22Rv1 (cell line): Measurements from ENCODE around the gene MFN2.

Experiments
- H3K27ac ChIP-seq: fragments of 450-650 bp; 2 replicates; pipeline ENCODE4 v1.5.1; 2017
- CTCF ChIP-seq: fragments of 450-650 bp; IDR thresholded peaks from 2 replicates; pipeline ENCODE4 v1.5.1; 2017; ENCODE audit warnings: mild to moderate bottlenecking
- ZFX ChIP-seq: fragments of 450-650 bp; IDR thresholded peaks from 2 replicates; pipeline ENCODE4 v1.6.1; 2017; ENCODE audit warnings: antibody characterized with exemption, borderline replicate concordance

Gene MFN2

GRCh38 chr1:12015001-12015491 lies 34.8 kb downstream of the MFN2 start:
- peak overlapping the region; percentile 43 for H3K27ac ChIP-seq
- no peak for TF ChIP-seq CTCF
- no peak for TF ChIP-seq ZFX

GRCh38 chr1:12015499-12015898 lies 35.3 kb downstream of the MFN2 start:
- H3K27ac ChIP-seq: no peak overlapping the region
- TF ChIP-seq CTCF (no peak), ZFX (no peak)

- no peak for TF ChIP-seq CTCF
- no peak for TF ChIP-seq ZFX
- 0 out of 2 replicates have a peak overlapping the region, but pooled peaks have one; percentile 25 for H3K27ac ChIP-seq
These were observed 35.9 kb downstream of the MFN2 start for GRCh38 chr1:12016182-12016581.

GRCh38 chr1:12019858-12020509 lies 39.7 kb downstream of the MFN2 start:
- peak overlapping the region; percentile 63 for H3K27ac ChIP-seq
- TF ChIP-seq ZFX (no peak), CTCF (no peak)

- no peak overlapping the region for H3K27ac ChIP-seq
- TF ChIP-seq CTCF (no peak), ZFX (no peak)
These were observed 41.4 kb downstream of the MFN2 start for GRCh38 chr1:12021616-12022015.

GRCh38 chr1:12022036-12022435 lies 41.8 kb downstream of the MFN2 start:
- no peak for TF ChIP-seq CTCF
- TF ChIP-seq ZFX: no peak
- no peak overlapping the region for H3K27ac ChIP-seq

- H3K27ac ChIP-seq: no peak overlapping the region
- TF ChIP-seq ZFX: no peak
- no peak for TF ChIP-seq CTCF
These were observed 46.3 kb downstream of the MFN2 start for GRCh38 chr1:12026586-12026985.
